Gastroesophageal sphincter (tissue), 4 donors: Measurements from ENCODE around the gene LAMC2. TPM values are rescaled to one million over a fixed set of nuclear protein-coding genes. Genes with fewer than 3 reads are reported as not detected.
A peak's percentile ranks its signal among the peaks of the same experiment; 100 is the strongest.

Source experiments
- ATAC-seq: fragments of 150-250 bp; one replicate; pipeline ENCODE4 v1.9.1; 2016; ENCODE audit warnings: mild to moderate bottlenecking, moderate library complexity
- H3K27ac ChIP-seq, 4 donors: fragments of 200-600 bp; sonication (generic) in 3 of 4; 1 replicate in 3 of 4; 2 replicates in 1 of 4; pipeline ENCODE4 v1.5.1; 2016 to 2019
- H3K27me3 ChIP-seq: fragments of 200-600 bp; sonication (generic); one replicate; pipeline ENCODE4 v1.5.1; 2019
- H3K36me3 ChIP-seq, 2 donors: fragments of 200-600 bp; sonication (generic); one replicate each; pipeline ENCODE4 v1.5.1; 2019; ENCODE audit warnings: control low read depth in 1 of 2
- H3K4me1 ChIP-seq, 3 donors: fragments of 200-600 bp; sonication (generic); 1 replicate in 2 of 3; 2 replicates in 1 of 3; pipeline ENCODE4 v1.5.1; 2016 to 2019; ENCODE audit warnings: control low read depth in 2 of 3
- H3K4me3 ChIP-seq, 2 donors: fragments of 200-600 bp; sonication (generic); one replicate each; pipeline ENCODE4 v1.5.1; 2019; ENCODE audit warnings: mild to moderate bottlenecking in 1 of 2, moderate library complexity in 1 of 2
- H3K9me3 ChIP-seq, 3 donors: fragments of 200-600 bp; sonication (generic); one replicate each; pipeline ENCODE4 v1.5.1; 2017 to 2019; ENCODE audit warnings: control low read depth in 2 of 3
- CTCF ChIP-seq, 4 experiments: fragments of 200-600 bp in 2 of 4; fragments of 450-650 bp in 2 of 4; sonication (generic) in 1 of 4; IDR thresholded peaks; one replicate each; pipeline ENCODE4 v1.5.1; 2017 to 2019; ENCODE audit warnings: antibody characterized with exemption in 4 of 4, mild to moderate bottlenecking in 2 of 4, moderate library complexity in 2 of 4
- EP300 ChIP-seq: sonication (generic); formaldehyde crosslinking; IDR thresholded peaks from one replicate; pipeline ENCODE4 v1.6.1; 2017; ENCODE audit warnings: antibody characterized with exemption, mild to moderate bottlenecking
- POLR2A ChIP-seq, 2 donors: fragments of 450-650 bp; IDR thresholded peaks; one replicate each; pipeline ENCODE4 v1.6.1; 2017; ENCODE audit warnings: antibody characterized with exemption in 2 of 2, mild to moderate bottlenecking in 2 of 2, moderate library complexity in 1 of 2
- POLR2AphosphoS5 ChIP-seq: sonication (generic); formaldehyde crosslinking; IDR thresholded peaks from one replicate; pipeline ENCODE4 v1.6.1; 2017; ENCODE audit warnings: antibody characterized with exemption
- WGBS, 2 donors: methylation state at CpG; one replicate each; pipeline ENCODE4 v1.1.5; 2018; ENCODE audit warnings: low coverage in 1 of 2; 5-methylcytosine and 5-hydroxymethylcytosine counted together
- total RNA-seq, 4 donors: library from RNA; depleted of rRNA; stranded (reverse); fragments of >200 nt; gene quantifications; one replicate each; pipeline ENCODE4 v1.1.0, GENCODE V29; 2016

The LAMC2 gene
- total RNA-seq, 4 donors from 2014 or later = 10.2 to 43.4 (median 18.4) TPM

DNA sequence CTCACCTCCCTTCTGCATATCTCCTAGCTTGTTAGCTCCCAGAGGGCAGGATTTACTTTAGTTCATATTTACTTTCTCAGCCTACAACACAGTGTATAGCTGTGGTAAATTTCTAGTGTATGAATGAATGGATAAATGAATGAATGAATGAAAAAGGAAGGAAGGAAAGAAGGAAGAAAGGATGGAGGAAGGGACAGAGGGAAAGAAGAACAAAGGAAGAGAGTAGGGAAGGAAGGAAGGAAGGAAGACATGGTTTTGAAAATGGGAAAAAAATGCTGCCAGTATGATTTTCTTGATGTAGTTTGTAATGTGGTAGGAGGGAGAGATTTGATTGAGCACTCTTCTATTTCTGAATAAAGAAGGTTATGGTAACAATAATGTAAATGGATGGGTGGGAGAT is 47.0 kb downstream of the LAMC2 start:
- Histone ChIP-seq H3K4me1 (peaks cover 0 to 38% (median 12%) of the 10 kb centered on the region in 3 donors), H3K4me3 (no peak overlapping the region), H3K27ac (peak overlapping the region in 1 of 4 donors; percentile 3), H3K27me3 (no peaks in the 10 kb centered on the region), H3K9me3 (no peaks in the 10 kb centered on the region), H3K36me3 (no peaks in the 10 kb centered on the region)
- ATAC-seq = no peak
- TF ChIP-seq EP300 (no peak), POLR2A (IDR thresholded peaks at IDR 0.05) (no peak)

GRCh38 chr1:183234660-183235476 is 48.8 kb downstream of the LAMC2 start:
- H3K4me1 ChIP-seq = peaks cover 0 to 38% (median 12%) of the 10 kb centered on the region in 3 donors
- H3K27me3 ChIP-seq = no peaks in the 10 kb centered on the region
- WGBS, 2 donors = 12 to 38% methylated on average over 9 to 15 of the region's 15 CpGs
- peak; percentile 93 for ATAC-seq
- peaks cover 0 to 8% of the 10 kb centered on the region in 2 donors for H3K36me3 ChIP-seq
- H3K4me3 ChIP-seq = peak overlapping the region; percentile 30 to 43
- H3K9me3 ChIP-seq = no peaks in the 10 kb centered on the region
- H3K27ac ChIP-seq = peak overlapping the region; percentile 51 to 84 (median 83)
- TF ChIP-seq EP300 (no peak), CTCF (IDR thresholded peaks at IDR 0.05) (peak; percentile 79 to 83 (median 82)), POLR2A (IDR thresholded peaks at IDR 0.05) (no peak), POLR2AphosphoS5 (peak; percentile 89)

- 52 to 82% methylated on average over 3 to 11 of the region's 14 CpGs for WGBS, 2 donors
- Histone ChIP-seq H3K27me3 (no peaks in the 10 kb centered on the region), H3K4me3 (peak overlapping the region in 1 of 2 donors; percentile 43), H3K36me3 (peaks cover 0 to 14% of the 10 kb centered on the region in 2 donors), H3K9me3 (no peaks in the 10 kb centered on the region), H3K27ac (peak overlapping the region; percentile 51 to 84 (median 83)), H3K4me1 (peaks cover 0 to 44% (median 12%) of the 10 kb centered on the region in 3 donors)
- ATAC-seq = no peak
- TF ChIP-seq EP300 (no peak), POLR2A (IDR thresholded peaks at IDR 0.05) (no peak), POLR2AphosphoS5 (no peak), CTCF (IDR thresholded peaks at IDR 0.05) (no peak)
Observed at GRCh38 chr1:183235503-183235902, 49.4 kb downstream of the LAMC2 start.

DNA sequence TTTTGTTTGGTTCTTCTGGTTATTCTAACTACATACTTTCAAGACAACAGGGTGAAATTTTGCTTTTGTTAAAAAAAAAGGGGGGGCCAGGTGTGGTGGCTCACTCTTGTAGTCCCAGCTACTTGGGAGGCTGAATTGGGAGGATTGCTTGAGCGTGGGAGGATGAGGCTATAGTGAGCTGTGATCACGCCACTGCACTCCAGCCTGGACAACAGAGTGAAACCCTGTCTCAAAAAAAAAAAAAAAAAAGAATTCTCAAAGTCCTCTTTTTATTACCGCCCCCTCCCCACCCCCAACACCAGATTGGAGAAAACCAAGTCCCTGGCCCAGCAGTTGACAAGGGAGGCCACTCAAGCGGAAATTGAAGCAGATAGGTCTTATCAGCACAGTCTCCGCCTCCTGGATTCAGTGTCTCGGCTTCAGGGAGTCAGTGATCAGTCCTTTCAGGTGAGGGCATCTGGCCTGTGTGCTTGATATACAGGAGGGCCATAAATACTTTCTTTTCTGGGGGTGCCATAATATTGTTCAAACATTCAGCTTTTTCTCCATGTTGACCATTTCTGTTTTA is 50.2 kb downstream of the LAMC2 start:
- H3K27ac ChIP-seq = peak overlapping the region in 1 of 4 donors; percentile 84

More for the DNA sequence above, 50.2 kb downstream of the LAMC2 start:
- ATAC-seq = no peak
- 93 to 95% methylated on average over 4 to 6 of the region's 6 CpGs for WGBS, 2 donors
- peaks cover 0 to 14% of the 10 kb centered on the region in 2 donors for H3K36me3 ChIP-seq
- no peak for TF ChIP-seq POLR2AphosphoS5
- no peak for TF ChIP-seq POLR2A (IDR thresholded peaks at IDR 0.05)
- no peak for TF ChIP-seq EP300
- no peak for TF ChIP-seq CTCF (IDR thresholded peaks at IDR 0.05)
- no peak overlapping the region for H3K4me3 ChIP-seq
- no peaks in the 10 kb centered on the region for H3K27me3 ChIP-seq
- no peaks in the 10 kb centered on the region for H3K9me3 ChIP-seq
- H3K4me1 ChIP-seq = peaks cover 0 to 48% (median 12%) of the 10 kb centered on the region in 3 donors
